ENCODE data around the gene SYMPK.
A peak's percentile ranks its signal among the peaks of the same experiment; 100 is the strongest.
"Not testable (repeated sequence)": the region's sequence is repeated elsewhere in the genome, so short reads cannot be mapped to it uniquely, and the experiment has no call there.

Gene SYMPK

GRCh38 chr19:45800070-45800553 is 62.8 kb downstream of the SYMPK start:
- no peak for DNase-seq

GRCh38 chr19:45799541-45799940 is 63.4 kb downstream of the SYMPK start:
- not testable (repeated sequence) for DNase-seq

DNA sequence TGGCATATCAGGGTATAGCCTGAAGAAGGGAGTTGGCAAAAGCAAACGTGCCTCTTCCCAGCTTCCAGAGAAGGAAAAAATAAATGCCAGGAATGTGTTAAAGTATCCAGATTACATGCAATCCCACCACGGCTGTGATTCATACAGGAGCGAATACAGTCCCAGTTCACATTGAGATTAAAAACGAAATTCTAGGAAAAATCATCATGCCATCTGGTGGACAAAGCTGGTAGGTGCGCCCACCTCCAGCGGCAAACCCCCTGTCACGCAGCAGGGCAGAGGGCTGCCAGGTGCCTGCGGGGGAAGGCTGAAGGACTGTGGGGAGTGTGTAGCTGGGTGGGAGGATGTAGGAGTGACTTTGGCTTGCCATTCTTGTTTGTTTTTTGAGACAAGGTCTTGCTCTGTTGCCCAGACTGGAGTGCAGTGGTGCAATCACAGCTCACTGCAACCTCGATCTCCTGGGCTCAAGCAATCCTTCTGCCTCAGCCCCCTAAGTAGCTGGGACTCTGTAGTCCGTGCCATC is 63.9 kb downstream of the SYMPK start:
- DNase-seq = peak; percentile 67

DNA sequence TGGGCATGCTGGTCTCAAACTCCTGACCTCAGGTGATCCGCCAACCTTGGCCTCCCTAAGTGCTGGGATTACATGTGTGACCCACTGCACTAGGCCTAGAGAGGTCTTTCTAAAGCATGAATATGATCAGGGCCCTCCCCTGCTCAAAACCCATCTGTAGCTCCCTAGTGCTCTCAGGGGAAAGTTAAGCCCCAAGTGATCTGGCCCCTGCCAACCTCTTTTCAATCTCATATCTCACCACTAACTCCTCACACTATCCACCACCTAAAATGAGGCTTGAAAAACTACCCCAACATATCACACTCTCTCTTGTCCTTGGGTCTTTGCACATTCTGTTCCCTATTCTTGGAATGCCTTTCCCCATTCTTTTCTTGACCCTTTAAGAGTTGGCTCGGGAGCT is 68.3 kb downstream of the SYMPK start:
- DNase-seq = no peak

GRCh38 chr19:45793876-45794275 is 69.1 kb downstream of the SYMPK start:
- no peak for DNase-seq

GRCh38 chr19:45793178-45793564 is 69.8 kb downstream of the SYMPK start:
- DNase-seq = no peak

GRCh38 chr19:45792470-45793177 is 70.3 kb downstream of the SYMPK start, which contains the start of gene DMWD:
Gene DMWD (minus strand): TSS chr19:45792845. CDS start chr19:45792756, 89 bp downstream.
- DNase-seq = peak; percentile 99

DNA sequence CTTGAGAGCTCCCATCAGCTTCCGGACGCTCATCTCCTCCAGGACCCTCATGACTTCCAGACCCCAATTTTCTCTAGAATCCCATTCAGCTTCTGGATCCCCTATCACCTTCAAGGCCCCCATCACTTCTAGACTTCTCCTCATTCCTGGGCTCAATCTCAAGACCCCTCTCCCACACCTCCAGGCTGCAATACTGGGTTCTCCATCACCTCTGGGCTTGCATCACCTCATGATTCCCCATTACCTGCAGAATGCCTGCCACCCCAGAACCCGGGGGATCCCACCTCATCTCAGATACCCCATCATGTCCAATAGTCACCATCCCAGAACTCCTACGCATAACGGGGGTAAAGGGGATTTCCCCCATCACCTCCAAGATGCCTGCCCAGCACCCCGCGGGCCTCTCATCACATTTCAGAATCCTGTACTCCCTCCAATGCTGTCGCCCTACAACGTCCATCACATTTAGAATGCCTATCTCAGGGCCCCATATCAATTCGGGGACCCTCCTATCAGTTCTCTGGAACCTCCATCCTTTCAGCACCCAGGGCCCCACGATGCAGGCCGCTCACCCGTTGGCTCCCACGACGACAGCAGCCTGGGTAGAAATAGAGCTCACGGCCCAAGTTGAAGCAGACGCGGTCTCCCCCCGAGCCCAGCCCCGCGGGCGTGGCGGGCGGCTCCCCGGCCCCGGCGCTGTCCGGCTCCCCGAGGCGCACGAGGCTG is 71.0 kb downstream of the SYMPK start:
- DNase-seq = no peak

DNA sequence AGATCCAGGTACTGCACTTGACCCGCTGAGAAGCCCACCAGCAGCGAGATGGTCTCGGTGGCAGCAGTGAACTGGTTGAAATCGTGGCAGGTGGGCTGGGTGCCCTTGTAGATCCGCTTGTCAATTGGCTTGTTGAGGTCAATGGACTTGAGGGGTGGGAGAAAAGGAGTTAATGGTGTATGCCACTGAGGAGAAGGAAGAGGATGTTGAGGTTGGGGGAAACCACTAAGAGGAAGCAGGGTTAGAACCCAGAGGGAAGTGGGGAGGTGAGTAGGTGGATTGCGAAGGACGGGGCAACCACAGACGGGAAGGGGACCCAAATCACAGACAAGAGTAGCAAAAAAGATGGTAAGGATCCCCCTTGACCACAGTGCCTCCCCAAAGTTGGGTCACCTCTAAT is 72.0 kb downstream of the SYMPK start:
- DNase-seq = no peak

DNA sequence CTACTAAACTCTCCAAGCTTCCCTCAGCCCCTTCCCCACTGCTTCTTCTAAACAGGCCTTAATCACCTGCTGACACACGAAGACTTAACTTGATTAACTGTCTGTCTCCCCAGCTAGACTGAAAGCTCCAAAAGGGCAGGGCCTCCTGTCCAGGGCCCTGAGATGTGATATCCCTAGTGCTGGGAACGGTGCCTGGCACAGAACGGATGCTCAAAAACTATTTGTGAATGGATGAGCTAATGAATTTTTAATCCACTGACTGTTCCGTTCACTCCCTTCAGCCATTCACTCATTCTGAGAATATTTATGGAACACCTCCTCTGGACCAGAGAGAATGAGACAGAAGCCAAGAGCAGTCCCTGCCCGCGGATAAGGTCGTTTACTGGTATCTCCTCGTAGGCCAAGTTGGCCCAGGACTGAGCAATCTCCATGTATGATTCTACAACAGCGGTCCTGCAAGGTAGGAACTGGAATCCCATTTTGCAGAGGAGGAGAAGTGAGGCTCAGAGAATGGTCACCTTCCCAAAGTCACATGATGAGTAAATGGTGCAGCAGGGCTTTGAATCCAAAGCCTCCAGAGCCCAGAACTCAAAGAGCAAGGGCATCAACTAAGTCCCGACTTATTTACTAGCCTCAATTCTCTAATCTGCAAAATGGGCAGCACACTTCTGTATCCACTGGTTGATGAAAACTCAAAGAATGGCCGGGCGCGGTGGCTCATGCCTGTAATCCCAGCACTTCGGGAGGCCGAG is 73.7 kb downstream of the SYMPK start:
- DNase-seq = no peak

DNA sequence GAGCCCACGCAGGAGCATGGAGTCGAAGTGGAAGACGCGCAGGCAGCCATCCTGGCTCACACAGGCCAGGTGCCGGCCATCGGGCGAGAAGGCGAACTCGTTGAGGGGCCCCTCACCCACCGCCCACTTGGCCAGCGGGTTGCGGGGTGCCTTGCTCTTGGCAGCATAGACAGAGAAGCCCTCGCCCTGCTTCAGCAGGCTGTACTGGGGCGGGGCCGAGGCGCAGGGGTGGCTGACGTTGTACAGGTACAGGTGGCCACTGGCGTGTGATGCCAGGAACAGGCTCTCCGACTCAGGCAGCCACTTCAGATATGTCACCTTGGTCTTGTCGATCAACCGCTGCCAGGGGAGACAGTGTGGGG is 76.4 kb downstream of the SYMPK start:
- DNase-seq = no peak

GRCh38 chr19:45785781-45786532 is 77.0 kb downstream of the SYMPK start:
- no peak for DNase-seq

DNA sequence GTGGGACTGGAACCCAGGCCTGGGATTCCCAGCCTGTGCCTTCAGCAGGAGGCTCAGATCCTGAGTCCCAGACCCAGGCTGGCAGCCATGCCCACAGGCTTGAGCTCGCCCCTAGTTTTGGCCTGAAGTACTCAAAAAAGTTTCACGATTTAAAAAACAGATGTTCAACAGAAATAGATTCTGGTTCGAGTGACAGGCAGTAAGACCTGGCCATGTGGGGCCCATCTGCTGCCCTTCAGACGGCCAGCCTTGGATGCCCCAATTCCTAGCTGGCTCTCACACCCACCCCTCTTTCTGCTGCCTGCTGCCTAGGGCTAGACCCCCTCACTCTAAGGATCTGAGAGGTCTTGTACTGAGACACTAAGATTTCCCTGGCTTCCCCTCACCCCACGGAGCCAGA is 77.8 kb downstream of the SYMPK start:
- DNase-seq = no peak

GRCh38 chr19:45784096-45784495 is 78.9 kb downstream of the SYMPK start:
- no peak for DNase-seq

DNA sequence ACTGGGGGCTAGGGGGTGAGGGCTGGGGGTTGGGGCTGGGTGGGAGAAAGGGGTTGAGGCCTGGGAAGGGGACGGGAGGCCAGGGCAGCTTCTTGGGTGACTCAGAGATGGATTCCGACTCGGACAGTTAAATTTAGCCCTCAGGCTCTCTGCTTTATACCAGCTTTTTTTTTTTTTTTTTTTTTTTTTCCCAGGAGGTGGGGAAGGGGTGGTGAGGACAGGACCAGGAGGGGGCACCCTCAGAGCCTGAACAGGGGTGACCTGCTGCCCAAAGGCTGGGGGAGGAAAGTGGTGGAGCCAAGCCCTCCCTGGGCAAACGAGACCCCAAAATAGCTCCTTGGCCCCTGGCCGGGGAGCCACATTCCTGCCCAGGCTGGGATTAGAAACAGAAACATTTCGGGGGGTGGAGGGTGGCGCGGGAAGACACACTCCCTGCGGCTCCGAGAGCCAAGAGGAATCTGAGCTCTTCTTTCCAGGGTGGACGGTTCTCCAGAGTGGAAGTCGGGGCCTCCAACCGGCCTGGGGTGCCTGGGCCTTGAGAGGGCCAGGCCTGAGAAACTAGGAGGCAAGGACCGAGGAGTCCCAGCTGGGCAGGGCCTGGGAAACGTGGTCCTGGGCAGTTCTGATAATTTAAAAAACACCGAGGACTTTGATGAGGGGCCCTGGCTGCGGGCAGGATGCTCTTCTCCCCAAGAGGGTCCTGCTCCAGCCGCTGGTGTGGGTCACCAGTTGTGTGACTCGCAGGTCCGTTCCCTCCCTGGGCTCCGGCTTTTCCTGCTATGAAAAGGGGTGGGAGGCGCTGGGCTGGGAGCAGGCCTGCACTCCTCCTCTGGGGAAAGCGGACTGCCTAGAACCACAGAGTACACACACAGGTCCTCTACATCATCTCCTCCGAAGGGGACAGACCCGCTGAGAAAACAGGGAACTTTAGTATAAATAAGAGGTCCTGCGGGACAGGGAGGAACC is 79.8 kb downstream of the SYMPK start:
- DNase-seq = no peak

GRCh38 chr19:45782162-45782691 is 80.7 kb downstream of the SYMPK start, which contains the start of gene DMPK:
Gene DMPK (minus strand): TSS chr19:45782490. CDS start chr19:45782352, 138 bp downstream.
- no peak for DNase-seq

DNA sequence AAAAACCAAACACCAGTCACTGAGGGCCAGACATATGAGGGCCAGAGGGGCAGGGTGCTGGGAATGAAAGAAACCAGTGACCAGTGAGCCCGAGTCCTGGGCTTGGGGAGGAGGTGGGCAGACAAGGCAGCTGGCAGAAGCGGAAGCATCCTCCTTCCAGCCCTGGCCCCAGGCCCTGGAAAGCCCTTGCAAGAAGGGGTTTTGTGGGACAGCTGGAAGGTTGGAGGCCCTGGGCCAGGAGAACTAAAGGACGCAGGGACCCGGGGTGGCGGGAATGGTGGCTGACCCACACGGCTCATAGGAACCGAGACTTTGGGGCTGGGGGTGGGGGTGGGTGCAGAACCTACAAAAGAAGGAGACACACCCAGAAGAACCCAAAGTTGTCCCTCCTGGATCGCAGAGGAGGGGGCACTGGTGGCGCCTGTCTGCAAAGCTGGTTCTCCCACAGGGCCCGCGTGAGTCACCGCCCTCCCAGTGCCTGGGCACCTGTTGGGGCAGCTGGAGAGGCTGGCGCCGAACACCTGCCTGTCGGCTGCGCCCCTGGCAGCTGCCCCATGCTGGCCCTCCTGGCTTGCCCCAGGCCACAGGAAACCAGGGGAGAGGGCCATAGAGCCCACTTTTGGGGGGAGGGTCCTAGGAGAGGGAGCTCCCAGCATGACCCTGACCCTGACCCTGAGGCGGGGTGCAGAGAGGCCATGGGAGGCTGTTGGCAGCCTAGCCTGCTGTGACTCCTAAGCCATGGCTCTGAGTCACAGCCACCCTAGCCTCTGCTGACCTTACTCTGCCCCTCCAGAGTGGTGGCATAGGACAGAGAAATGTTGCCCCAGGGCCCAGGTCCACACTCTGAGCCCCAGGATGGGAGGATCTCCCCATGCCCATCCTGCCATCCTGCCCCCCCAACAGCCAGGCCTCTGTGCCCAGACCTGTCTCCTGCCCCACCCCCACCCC is 81.5 kb downstream of the SYMPK start:
- DNase-seq = no peak

GRCh38 chr19:45780448-45781213 is 82.3 kb downstream of the SYMPK start:
- DNase-seq = no peak

GRCh38 chr19:45780146-45780447 is 82.8 kb downstream of the SYMPK start:
- DNase-seq = no peak
